HG03139 (cell line): ENCODE data around the gene VCPKMT.

Experiments used
- ATAC-seq: cut with Tn5 transposase; IDR thresholded peaks from one replicate; pipeline ENCODE4 v1.9.1; 2021; ENCODE audit not compliant: unreplicated experiment

The VCPKMT gene

DNA sequence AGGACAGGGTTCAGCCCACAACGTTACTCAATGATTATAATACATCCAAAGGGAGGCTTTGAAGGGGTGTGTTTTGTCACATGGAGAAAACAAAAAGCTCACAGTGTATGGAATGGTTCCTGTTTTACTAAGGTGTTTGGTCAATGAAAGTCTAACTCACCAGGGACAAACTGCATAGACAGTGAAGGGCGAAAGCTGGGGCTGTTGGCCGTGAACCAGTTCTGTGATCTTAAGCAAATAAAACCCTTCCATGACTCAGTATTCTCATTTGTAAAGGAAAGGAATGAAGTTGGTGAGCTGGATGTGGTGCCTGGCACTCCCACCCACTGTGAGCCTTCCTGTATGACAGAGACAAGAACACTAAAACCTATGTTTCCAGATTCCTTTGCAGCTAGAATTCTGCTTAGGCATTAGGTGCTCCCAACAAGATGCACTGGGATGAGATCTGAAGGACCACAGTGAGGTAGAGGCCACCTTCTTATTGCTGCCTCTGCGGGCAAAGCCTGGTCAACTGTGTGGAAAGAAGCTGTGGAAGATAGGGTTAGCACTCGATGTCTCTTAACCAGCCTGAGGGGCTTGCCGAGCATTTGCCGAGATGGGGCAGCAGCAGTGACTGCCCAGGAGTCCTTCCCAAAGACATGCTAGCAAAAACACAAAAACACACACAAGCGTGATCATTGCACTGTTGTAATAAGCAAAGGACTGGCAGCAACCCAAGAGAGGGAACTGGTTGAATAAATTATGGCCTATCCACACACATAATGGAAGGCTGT is 48.5 kb downstream of the VCPKMT start:
- no peak for ATAC-seq

DNA sequence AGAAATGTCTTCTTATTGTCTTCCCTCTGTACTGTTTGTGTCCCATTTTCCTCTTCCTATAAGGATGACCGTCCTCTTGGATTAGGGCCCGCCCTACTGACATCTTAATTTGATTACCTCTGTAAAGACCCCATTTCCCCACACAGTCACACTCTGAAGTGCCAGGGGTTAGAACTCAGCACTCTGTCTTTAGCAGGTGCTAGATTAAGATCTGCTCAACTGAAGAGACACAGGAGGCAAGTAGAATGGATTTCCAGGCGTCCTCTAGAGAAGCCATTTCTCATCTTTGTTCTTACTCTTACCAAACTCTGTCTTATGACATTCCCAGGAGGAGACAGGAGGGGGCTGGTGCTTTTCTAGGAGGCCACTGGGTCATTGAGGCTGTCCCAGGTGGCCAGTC is 50.8 kb downstream of the VCPKMT start:
- no peak for ATAC-seq

DNA sequence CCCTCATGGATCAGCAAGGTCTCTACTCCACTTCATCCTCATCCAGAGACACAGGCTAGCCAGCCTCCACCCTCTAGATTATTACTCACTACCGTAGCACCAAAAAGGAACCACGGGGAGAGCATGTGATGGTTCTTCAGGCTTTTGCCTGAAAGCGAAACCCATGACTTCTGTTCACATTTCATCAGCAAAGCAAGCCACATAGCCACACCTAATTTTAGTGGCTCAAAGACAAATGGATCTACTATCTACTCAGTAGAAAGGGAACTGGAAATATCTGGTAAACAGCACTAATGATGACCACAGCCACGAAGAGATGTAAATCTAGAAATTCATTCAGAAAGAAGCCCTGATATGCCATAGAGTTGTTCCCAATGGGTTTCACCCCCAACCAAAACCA is 51.4 kb downstream of the VCPKMT start:
- peak; percentile 53 for ATAC-seq

DNA sequence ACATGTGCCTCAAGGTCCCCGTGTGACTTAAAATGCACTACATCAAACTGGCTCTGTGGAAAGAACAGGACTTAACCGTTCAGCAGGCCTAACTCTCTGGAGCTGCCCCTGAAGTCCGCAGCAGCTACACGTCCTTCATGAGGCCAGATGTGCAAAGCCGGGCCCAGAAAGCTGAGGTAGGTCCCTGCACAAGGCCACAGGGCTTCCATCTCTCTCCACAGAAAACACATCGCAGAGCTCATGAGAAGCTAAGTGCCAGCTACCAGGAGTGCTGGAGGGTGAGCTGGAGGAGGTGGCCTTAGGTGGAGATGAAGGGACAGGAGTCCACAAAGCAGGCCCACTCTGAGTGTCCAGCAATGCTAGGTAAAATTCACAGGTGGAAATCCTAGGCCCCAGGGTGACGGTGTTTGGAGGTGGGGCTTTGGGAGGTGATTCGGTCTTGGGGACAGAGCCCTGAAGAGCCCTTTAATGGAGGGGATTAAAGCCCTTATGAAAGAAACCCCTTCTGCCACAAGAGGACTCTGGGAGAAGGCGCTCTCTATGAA is 52.4 kb downstream of the VCPKMT start:
- ATAC-seq = no peak

DNA sequence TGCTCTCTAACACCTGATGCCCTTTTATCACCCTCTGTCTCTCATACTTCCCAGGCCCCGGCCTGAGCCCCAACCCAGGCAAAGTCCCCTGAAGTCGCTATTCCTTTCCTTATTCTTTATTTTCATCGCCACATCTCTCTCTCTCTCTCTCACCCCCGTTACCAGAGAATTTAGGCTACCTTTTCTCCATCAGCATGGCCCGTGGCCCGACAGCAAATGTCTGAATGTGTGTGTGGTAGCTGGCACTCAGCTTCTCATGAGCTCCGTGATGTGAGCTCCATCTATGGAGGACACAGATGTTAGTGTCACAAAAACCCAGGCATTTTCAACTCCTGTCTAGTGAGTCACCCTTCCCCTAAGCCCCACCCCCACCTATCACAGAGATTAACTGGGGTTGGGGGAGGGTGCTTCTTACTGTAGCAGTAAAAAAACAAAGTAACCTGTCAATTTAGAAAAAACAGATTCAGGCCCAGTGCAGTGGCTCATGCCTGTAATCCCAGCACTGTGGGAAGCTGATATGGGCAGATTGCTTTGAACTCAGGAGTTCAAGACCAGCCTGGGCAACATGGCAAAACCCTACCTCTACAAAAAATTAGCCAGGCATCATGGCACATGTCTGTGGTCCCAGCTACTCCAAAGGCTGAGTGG is 53.8 kb downstream of the VCPKMT start:
- no peak for ATAC-seq

DNA sequence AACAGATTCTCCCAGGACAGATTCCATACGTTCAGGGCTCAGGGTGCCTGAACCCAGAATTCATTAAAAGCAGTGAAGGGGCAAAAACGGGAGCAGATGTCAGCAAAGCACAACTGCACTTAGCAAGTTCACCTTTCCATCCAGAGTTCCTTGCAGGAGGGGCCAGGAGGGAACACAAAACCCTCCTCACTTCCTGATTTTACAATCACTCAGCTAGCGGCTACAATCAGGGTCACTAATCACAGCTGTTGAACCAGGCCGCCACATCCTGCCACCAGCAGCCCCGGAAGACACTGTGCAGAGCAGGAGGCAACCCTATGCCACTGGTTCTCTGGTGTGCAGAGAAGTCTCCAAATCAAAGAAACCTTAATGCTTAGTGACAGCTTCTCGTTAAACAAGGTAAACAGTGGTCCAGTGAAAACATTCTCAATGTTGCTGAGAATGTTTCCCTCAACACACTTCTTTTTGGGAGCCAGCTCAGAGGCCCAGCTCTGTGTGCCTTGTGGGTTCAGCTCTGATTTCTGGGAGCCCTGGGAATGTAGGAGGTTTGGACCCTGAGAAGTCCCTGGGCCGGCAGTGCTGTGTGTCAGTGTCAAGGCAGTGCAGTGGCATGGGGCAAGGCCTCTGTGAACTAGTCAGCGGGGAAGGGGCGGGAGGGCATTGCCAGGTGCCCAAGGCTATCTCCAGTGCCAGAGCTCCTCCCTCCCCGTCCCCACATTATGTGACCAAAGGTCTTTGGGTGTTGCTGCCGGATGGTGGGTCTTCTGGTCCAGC is 54.5 kb downstream of the VCPKMT start:
- ATAC-seq = peak; percentile 50

DNA sequence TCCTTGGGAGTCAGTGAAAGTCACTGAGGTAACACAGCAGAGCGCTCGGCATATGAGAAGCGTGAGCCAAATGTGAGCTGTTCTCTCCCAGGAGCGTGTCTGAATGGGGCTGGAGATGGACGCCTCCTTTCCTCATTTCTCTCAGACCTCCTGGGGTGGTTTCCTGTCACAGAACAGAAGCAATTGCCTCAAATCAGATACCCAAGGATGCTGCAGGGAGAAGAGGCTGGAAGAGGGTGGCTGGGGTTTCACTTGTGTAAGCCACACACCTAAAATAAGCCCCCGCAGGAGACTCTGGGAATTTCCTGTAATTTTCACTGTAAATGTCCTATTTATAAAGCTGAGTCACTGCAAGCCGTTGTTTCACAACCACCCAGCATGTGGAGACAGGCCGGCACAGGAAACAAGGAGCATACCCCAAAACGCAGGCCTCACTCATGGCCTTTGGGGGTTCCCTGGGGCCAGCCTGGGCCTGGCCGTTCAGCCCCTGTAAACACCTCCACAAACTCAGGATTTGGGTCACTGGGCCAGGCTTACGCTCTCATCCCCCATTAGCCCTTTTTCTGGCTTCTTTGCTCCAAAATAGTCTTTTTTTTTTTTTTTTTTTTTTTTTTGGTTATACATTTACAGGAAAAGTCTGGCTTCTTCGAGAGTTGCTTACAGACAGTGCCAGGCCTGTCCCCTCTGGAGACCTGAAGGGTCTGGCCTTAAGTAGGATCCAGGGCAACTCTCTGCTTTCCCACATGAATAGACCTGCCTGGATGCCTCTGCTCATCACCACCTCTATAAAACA is 55.3 kb downstream of the VCPKMT start:
- no peak for ATAC-seq

DNA sequence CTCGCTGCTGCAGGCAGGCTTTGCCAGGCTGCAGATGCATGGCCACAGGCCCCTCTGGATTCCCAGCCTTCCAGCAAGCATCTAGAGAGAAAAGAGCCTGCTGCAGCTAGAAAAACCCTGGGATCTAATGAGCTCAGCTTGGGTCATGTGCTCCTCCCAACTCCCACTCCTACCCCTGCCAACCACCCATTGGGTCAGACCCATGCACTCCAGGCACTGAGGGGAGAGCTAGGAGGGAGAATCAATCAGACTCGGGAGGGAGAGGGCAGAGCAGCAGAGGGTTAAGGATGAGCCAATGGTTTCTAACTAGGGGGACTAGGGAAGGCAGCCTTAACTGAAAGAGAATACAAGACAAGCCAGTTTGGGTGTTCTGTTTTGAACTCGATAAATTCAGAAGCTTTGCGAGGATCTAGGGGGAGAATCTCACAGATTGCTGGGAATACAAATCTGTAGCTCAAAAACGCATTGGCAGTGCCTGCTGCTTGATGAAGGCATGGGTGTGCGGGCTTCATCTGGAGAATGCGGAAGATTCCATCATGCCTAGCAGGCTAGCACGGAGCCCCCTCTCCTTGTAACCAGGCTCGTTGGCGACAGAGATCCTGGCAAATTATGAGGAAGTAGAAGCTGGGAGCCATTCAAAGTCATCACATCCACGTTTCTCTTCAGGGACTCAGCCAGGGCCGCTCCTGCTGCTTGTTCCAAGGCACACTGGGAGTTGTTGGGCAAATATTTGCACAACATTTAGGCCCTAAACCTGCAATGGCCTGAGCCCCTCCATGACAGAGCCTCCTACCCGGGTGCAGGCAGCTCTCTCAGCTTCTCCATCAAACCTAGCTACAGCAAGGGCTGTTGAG is 56.4 kb downstream of the VCPKMT start:
- ATAC-seq = no peak
